ENCODE results near the gene COL20A1.

COL20A1 gene

DNA sequence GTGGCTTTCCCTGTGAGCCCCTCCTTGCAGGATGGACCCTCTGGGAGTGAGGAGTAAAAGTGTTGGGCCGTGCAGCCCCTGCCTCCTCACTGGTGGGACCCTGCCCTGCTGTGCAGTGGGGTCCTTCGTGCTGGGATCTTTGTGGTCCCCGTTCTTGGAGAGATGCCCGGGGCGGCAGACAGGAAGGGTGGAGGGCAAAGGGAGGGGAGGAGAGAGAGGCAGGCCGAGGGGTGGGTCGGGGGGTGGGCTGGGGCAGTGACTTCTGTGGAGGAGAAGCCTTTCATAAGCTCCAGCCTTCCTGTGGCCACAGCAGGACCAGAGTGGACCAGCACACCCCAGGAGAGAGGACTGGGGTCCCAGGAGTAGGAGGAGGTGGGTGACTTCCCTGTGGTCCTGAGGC, at the start of gene COL20A1:
COL20A1 (plus strand) TSS at position 283 of the 400 bp plus-strand sequence. CDS start 1,922 bp downstream, outside the sequence.
- no peak for DNase-seq

DNA sequence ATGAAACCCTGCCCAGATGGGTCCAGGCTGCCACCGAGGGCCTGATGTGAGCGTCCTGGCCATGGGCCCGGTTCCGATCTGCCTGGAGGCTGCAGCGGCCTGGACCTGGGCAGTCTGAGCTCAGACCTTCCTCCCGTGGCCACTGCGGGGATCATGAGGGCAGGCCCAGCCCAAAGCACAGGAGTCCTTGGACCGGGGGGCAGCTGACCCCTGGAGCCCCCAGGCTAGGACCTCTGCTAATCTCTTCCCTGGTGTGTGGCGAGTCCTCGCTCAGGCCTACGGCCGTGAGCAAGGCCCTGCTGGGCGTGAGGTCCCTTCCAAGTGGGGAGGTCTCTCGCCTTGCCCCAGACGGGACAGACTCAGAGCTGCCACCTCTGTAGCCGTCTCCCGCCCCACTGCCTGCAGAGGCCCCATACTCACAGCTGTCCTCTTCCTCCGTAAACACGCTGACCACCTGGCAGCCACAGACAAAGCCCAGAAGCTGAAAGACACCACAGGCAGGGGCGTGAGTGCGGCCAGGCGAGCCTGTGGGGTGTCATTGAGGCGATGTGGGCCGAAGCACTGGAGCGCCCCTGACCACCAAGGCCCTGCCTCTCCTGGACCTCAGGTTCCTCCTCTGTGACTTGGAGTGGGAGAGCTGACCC, 49.3 kb upstream of the COL20A1 start:
- DNase-seq = no peak

DNA sequence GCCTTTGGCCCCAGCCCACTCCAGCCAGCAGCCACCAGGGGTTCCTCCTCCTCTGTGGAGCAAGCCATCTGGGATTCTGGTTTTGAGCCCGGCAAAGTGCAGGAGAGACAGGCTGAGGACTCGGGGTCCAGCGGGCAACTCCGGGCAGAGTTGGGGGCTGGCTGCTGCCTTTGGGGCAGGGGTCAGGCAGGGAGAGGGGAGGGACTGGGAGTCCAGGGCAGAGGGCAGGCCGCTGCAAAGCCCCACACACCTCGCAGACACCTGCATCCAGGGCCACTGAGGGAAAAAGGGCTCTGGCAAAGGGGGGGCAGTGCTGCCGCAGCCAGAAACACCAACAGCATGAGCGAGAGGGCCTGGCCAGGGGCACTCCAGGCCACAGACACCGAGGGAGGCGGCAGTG, 48.5 kb upstream of the COL20A1 start:
- DNase-seq = no peak

DNA sequence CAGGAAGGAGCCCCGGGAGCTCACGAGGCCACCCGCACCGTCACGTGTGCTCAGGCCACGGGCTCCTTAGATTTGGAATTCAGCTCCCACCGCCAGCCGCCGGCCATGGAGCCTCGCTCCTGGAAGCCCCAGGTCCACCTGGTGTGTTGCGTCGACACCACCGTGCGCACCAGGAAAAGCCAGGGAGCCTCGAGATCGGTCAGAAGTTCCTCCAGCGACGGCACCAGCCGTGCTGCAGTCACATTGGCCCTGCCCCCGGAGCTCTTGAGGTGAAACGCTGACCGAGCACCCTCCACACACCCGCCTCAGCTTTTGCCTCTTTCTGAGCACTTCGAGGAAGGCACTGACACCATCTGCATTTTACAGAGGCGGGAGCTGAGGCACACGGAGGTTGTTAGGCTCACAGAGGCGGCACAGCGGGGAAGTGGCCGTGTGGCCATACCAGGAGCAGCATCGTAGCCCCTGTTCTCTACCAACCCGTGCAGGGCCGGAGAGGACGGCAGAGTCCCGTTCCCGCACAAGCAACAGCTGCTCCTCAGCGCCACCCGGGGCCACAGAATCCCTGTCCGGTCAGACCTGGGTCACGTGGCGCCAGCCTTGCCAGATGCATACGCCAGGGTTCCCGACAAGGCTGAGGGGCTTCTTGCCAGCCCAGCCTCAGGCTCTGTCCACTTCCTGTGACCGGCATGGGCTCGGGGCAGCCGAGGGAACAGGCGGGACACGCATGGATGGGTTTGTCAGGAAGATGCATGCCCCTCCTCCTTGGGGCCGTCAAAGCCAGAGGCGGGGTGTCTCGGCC, 46.3 kb upstream of the COL20A1 start:
- peak; percentile 38 to 62 (median 47) for DNase-seq

DNA sequence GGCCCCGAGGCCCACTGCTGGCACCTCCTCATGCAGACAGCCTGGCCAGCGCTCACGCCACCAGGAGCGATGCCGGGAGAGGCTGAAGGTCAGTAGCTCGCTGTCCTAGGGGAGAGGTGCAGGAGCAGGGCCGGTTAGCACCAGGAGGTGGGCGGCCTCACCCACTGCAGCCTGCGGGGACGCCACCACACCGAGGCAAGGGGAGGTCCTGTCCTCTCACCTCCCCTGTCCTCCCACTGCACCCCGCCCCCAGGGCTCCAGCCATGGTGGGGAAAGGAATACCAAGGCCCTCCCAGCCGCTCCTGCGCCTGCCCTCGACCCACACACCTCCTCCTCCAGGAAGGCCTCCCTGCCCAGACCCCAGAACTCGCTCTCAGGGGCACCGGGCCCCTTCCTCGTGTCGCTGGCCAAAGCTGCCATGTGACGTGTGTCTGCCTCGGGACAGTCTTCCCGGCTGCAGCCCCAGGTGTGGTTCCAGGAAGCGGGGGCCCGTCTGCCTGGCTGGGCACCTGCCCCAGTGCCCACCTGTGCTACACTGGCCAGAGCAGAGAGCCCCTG, 45.2 kb upstream of the COL20A1 start:
- no peak for DNase-seq

DNA sequence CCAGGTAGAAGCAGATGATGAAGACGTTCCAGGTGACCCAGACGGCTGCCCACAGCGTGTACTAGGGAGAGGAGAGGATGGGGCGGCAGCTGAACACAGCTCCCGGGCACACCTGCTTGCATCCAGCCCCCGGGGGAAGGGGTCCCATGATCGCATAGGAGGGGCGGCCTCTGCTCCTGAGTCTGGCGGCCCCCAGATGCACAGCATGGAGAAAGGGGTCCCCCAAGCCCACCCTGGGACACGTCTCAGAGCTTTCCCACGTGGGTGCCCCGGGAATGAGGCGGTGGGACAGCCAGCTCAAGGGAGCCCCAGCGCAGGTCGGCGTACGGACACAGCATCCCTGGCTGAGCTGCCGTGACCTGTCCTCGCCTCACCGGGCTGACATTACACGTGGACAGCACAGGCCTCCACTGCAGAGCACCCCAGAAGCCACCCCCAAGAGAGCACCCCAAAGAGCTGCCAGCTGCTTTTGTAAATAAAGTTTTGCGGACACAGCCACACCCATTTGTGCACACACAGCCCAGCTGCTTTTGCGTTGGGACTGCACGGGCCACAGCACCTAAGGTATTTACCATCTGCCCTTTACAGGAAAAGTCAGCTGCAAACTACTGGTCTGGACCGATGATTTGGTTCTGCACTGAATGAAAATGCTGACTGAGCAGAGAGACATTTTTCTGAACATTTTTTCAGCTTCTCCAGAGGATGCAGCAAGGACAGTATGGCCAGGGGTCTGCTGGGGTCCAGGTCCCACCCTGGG, 44.0 kb upstream of the COL20A1 start:
- no peak for DNase-seq

DNA sequence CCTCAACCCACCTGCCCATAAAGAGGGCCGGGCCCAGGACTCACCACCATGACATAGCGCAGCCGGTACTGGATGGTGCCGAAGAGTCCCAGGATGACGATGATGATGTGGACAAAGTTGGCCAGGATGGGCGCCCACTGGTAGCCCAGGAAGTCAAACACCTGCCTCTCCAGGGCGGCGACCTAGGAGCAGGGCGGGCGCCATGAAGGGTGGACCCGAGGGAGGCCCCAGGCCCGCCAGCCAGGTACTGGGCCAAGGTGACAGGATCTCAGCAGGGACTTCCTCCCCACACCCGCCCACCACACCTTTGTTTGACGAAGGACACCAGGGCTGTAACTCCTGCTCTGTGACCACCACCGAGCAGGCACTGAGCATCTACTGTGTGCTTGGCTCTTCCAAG, 43.1 kb upstream of the COL20A1 start:
- no peak for DNase-seq

DNA sequence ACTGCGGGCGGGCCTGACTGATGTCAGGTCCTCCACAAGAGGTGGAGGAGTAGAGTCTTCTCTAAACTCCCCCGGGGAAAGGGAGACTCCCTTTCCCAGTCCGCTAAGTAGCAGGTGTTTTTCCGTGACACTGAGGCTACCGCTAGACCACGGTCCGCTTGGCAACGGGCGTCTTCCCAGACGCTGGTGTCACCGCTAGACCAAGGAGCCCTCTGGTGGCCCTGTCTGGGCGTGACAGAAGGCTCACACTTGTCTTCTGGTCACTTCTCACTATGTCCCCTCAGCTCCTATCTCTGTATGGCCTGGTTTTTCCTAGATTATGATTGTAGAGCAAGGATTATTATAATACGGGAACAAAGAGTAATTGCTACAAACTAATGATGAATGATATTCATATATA, 41.6 kb upstream of the COL20A1 start:
- peak in 1 of 3 experiments; percentile 29 for DNase-seq

DNA sequence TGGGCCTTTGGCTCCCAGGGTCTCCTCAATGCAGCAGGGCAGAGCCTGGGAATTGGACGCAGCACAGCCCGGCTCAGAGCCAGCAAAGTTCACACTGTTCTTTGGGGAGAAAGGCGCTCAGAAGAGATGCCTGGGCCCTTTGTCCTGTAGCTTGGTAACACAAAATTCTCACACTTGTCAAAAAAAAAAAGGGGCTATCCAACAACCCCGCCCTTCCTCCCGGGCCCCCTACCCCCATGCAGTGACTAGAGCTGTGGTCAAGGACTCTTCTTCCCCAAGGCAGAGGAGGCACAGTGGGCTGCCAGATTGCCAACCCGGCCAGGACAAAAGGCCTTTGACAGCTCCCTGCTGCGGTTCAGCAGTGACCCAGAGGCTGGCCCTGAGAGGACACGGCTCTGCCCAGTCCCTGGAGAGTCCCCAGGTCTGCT, 40.7 kb upstream of the COL20A1 start:
- DNase-seq = no peak

DNA sequence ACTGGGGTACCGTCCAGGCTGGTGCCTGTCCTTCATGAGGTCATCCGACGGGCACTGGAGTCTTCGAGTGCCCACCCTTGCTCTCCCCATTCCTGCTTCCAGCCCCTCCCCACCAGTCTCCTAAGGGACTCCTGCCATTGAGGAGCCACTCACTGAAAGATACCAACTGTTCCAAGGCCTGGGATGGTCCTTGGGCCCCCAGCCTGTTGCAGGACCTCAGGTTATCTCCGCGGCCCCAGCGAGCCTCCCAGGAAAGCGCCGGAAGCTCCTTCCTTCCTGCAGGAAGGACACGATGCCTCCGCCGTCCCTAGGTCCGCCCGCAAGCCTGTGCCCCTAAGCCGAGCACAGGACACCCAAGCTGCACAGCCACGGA, 39.9 kb upstream of the COL20A1 start:
- no peak for DNase-seq

DNA sequence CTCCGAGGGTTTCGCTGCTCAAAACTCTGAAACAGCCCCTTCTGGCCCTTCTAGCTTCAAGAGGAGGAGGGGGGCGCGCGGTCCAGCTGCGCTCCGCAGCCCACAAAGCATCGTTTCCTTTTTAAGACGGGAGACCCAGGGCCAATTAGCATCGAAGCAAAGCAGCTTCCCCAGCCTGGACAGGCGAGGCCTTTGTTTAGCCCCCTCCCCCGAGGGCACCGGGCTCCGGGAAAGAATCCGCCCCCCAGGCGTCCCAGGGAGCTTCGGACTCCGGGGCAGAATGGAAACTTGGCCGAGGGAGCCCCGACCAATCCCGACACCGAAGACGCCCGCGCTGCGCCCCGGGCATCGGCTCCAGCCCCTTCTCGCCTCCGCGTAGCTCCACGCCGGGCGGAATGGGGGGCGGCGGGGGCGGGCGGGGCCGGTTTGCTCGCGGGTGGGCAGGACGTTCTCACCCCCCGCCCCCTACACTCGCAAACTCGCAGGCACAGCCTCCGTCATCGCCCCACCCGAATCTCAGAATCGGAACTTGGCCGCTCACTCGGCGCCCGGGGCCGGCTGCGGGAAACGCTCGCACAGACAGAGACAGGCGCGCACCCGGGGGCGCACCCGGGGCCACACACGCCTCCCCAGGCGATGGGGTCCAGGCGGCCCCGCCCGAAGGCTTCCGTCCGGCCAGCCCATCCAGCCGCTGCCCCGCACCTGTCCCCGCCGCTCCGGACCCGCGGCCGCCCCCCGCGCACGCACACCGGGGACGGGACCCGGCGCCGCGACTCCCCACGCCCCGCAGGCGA, 39.4 kb upstream of the COL20A1 start:
- DNase-seq = peak in 2 of 3 experiments; percentile 30 to 39

DNA sequence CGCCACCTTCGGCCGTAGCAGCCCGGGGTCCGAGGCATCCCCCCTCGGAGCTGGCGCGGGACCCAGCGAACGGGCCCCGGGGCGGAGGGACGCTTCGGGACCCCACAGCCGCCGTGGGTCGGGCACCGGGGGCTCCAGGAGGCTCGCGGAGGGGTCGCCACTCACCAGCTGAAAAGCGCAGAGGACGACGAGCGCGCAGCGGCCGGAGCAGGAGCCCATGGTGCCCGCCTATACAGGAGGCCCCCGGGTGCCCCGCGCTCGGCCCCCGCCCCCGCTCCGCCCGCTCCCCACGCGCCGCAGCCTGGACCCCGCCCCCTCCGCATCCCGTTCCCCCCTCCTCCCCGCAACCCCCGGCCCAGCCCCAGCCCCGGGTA, 38.8 kb upstream of the COL20A1 start, which contains the start of gene NKAIN4:
NKAIN4 (minus strand) TSS at position 232 of the 374 bp plus-strand sequence; CDS start at position 219, 13 bp downstream.
- DNase-seq = no peak

DNA sequence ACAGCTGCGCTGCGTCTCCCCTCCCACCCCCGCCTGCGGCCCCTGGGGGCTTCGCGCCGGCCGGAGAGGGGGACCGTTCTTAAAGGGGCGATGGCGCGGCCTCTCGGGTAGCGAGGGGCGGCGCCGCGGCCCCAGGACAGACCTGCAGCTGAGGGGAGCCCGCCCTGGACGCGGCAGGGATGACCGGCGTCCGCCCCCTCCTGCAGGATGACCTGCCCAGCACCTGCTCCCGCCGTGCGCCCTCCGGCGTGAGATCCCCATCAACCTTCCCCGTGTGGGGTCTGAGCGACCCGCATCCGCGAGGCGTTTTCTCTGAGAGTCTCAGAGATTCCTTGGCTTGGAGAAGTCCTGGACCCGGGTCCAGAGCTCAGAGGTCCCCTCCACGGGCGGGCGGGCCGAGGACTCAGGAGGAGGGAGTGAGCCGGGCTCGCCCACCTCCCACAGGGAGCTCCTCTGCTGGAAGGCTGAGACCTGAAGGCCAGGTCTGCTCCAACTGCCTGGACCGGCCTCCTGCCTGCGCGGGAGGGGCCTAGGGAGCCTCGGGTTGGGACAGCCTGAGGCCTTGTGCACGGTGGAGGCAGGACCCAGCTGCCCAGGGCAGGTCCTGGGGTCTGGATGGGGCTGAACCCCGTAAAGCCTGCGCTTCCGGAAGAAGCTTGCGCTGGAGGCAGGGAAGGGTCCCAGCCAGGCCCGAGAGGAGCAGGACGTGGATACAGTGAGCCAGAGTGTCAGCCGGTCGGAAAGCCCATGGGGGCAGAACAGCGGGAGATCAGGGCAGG, 38.2 kb upstream of the COL20A1 start:
- peak in 1 of 3 experiments; percentile 32 for DNase-seq

DNA sequence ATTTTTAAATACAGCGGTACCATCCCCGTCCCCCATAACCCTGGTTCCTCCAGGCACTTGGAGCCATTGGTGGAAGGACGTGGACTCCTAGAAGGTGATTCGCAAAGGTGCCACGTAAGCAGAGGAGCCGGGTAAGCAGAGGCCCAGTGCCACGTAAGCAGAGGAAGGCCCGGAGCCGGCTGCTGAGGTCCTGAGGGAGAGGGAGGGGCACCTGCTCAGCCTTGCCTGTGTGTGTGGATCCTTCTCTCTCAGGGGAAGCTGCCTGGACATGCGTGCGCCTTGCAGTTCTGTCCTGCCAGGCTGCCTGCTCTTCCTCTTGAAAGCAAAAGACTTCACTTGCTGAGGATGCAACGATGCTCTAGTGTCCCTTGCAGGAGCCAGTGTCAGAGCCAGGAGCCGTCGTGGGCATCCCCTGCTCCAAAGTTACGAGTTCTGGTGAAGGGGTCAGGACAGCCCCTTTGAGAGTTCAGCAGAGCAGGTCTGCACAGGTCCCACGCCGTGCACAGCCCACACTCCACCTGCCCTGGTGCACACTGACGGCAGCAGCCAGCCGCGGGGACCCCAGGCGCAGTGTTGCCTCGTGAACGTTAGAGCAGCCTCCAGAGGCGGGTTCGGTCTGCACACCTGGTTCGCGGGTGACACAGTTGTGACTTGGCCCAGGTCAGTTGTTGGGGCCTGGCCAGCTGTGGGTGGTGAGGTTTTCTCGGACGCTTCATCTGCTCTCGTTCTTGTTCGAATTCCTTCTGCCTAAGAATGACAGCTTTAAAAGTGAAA, 36.9 kb upstream of the COL20A1 start:
- peak in 1 of 3 experiments; percentile 32 for DNase-seq

DNA sequence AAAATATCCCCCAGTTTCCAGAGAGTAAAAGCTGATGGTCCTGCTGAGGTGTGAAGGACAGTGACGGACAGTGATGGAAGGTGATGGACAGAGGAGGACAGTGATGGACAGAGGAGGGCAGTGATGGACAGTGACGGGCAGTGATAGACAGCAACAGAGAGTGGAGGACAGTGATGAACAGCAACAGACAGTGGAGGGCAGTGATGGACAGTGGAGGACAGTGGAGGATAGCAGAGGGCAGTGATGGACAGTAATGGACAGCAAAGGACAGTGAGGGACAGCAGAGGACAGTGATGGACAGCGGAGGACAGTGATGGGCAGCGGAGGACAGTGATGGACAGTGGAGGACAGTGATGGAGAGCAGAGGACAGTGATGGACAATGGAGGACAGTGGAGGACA, 36.0 kb upstream of the COL20A1 start:
- DNase-seq = no peak

DNA sequence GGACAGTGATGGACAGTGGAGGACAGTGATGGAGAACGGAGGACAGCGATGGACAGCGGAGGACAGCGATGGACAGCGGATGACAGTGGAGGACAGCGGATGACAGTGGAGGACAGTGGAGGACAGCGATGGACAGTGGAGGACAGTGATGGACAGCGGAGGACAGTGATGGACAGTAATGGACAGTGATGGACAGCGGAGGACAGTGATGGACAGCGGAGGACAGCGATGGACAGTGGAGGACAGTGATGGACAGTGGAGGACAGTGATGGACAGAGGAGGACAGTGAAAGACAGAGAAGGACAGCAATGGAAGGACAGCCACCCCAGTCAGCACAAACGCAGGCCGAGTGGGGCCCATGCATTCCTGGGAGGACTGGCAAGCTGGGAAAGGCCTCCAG, 35.4 kb upstream of the COL20A1 start:
- no peak for DNase-seq

DNA sequence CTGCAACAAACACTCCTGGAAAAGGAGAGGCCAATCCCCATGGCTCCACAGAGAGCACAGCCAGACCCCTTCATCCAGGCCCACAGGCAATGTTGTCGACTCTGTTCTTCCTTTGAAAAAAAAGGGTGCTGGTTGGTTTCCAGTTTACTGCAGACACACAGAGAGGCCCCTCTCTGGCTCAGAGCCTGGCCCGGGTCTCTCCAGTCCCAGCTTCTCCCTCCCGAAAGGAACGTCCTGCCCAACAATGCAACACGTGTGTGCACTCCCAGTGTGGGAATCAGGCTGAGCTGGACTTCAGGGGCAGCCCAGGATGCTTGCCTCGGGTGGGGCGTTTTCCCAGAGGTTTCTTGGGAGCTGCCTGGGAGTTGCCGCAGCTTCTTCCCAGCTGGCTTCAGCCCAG, 34.2 kb upstream of the COL20A1 start:
- DNase-seq = no peak

DNA sequence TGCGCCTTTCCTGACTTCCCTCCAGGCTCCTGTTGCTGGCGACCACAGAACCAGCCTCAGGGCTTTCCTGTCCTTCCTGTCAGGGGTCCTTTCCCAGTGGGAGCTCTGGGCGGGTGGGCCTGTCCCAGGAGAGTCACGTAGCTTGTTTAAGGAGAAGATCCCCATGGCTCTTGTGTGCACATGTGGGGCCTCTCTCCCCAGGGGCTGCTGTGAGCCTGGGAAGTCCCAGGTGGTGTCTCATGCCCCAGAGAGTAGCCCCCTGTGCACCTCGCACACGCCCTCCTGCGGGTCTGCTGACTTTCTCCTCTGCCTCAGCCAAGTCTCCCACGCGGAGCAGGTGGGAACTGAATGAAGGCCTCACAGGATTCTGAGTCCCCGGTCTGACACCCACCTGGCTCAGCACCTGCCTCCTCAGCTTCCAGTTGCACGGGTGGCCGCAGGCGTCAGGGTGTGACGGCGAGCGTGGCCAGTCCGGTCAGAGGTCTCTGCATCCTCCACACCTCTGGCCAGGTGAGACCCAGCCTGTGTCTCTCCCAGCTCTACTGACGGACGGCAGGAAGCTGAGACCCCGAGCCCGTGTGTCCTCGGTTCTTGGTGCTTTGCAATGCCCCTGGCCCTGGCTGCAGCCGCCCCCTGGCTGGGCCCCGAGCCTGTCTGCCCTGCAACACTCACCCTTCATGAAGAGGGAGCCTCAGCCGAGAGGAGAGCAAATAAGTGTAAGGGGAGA, 33.1 kb upstream of the COL20A1 start:
- no peak for DNase-seq

DNA sequence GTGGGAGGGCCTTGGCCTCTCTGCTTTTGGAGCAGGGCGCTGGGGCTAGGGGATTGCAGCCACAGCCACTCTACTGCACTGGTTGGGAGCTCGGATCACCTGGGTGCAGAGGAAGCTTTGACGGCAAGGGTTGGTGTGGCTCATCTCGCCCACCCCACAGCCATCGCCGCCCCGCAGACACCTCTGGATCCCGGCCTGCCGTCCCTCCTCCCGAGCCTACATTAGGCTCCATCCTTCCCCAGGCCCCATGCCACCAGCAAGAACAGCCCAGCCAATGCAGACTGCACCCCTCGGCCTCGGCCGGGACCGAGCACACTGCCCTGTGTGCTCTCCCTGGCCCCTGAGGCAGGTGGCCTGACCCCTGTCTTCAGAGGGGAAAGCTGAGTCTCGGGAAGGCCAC, 32.5 kb upstream of the COL20A1 start:
- no peak for DNase-seq
